SU-DHL-6 (cell line): ENCODE data around the gene SDK1.

Experiments
- CTCF ChIP-seq: fragments of 200-600 bp; sonication (generic); IDR thresholded peaks from one replicate; pipeline ENCODE4 v1.5.1; 2017; ENCODE audit warnings: antibody characterized with exemption, mild to moderate bottlenecking, low read length, moderate library complexity; ENCODE audit not compliant: insufficient read depth, poor library complexity, severe bottlenecking
- EZH2phosphoT487 ChIP-seq: fragments of 200-600 bp; sonication (generic), shearing (Covaris generic); conservative IDR thresholded peaks from 2 replicates; pipeline ENCODE4 v1.6.1; 2018; ENCODE audit warnings: mild to moderate bottlenecking, antibody characterized with exemption, low read length, moderate library complexity, mixed read lengths

DNA sequence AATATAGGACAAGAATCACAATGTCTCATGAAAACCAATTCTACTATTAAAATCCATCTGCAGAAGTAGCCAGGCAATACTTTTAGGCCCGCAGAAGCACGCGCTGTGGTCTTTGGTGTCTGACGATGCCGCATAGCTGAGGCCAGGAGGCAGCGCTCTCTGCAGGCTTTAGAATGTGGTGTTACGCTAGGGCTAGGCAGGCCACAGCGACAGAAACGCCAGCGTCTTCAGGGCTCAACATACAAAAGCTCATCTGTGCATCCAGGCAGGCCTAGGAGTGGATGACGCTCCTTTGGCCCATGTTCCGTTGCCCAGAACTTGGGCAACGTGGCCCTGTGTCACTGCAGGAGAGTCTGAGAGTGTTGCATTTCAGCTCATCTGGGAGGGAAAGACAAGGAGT lies 779.9 kb downstream of the SDK1 start:
- TF ChIP-seq CTCF (no peak), EZH2phosphoT487 (no peak)
